ENCODE data around the gene AMFR.

The AMFR gene

GRCh38 chr16:56424404-56424764 lies 961 bp downstream of the AMFR start:
- in situ Hi-C loops (cut with MboI; ENCODE audit: low sequenced_read_pairs), result no loop called here

DNA sequence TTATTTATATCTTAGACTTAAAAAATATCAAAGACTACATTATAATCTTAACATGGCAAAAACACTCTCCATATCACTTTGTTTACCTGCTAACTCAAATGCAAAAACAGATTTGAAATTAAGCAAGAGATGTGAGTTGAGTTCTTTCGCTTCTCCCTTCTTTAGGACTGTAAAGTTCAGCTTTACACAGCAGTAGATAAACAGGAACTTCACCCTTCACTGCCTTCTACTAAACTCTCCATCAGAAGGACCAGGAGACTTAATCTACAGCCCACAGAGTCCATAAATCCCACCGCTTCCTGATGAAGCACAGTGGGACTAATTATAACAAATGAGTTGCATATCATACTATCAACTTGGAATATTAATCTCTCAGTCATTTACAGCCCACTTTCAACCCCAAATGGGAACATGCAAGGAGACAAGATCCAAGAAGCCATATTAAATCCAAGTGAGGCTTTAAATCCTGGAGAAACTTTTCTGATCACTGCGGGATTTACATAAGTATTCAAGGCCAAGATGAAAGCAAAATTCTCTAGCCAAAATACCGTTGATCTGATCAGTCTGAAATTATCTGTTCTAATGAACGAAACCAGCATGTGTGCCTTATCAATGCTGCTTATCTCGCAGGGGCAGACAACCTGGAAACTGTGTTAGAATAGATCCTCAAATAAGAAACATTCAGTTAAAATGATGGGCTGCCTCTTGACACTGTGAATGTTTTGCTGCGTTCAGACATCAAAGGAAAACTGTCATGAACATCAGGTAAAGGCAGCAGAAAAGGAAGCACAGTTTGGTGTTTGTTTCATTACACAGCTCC lies 1.6 kb downstream of the AMFR start:
- in situ Hi-C loops (cut with MboI; ENCODE audit: low sequenced_read_pairs), result no loop called here

GRCh38 chr16:56422896-56423441 lies 2.4 kb downstream of the AMFR start:
- in situ Hi-C loops (cut with MboI; ENCODE audit: low sequenced_read_pairs), result no loop called here

- in situ Hi-C loops (cut with MboI; ENCODE audit: low sequenced_read_pairs), result no loop called here
Observed at GRCh38 chr16:56421976-56422669, 3.2 kb downstream of the AMFR start.

DNA sequence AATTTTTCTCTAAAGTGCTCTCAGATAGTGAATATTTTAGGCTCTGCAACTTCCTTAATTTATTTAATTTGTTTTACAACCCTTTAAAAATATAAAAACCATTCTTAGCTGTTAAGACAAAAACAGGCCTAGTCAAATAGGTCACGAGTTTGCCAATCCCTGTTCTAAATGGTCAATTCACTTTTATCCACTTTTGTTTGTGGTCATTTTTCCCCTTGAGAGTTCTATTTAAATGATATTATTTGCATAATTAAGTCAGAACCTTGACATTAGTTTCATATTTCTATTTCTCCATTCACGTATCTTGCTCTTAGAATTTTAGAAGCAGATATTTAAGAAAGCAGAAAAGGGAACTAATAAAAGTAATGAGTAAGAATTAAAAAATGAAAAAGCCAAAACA lies 4.0 kb downstream of the AMFR start:
- in situ Hi-C loops (cut with MboI; ENCODE audit: low sequenced_read_pairs), result no loop called here

- in situ Hi-C loops (cut with MboI; ENCODE audit: low sequenced_read_pairs), result no loop called here
Observed at GRCh38 chr16:56420613-56421012, 4.7 kb downstream of the AMFR start.

- in situ Hi-C loops (cut with MboI; ENCODE audit: low sequenced_read_pairs), result no loop called here
Observed at GRCh38 chr16:56419740-56420548, 5.4 kb downstream of the AMFR start.

GRCh38 chr16:56417138-56417537 lies 8.2 kb downstream of the AMFR start:
- in situ Hi-C loops (cut with MboI; ENCODE audit: low sequenced_read_pairs), result no loop called here

- in situ Hi-C loops (cut with MboI; ENCODE audit: low sequenced_read_pairs), result no loop called here
Observed at GRCh38 chr16:56415875-56416274, 9.5 kb downstream of the AMFR start.

- in situ Hi-C loops (cut with MboI; ENCODE audit: low sequenced_read_pairs), result no loop called here
Observed at GRCh38 chr16:56414366-56414765, 11.0 kb downstream of the AMFR start.

DNA sequence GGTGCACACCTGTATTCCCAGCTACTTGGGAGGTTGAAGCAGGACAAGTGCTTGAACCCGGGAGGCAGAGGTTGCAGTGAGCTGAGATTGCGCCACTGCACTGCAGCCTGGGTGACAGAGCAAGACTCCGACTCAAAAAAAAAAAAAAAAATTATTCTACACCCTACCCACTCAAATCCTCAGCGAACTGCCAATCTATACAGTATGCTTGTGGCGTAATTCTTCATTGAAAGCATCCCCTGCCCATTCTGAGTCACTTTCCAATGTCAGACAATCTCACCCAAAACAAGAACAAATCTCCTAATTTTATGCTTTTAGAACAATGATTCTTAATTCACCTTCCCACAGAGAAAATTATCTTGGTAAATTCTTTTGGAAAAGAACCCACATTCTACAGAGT lies 12.0 kb downstream of the AMFR start:
- in situ Hi-C loops (cut with MboI; ENCODE audit: low sequenced_read_pairs), result no loop called here

DNA sequence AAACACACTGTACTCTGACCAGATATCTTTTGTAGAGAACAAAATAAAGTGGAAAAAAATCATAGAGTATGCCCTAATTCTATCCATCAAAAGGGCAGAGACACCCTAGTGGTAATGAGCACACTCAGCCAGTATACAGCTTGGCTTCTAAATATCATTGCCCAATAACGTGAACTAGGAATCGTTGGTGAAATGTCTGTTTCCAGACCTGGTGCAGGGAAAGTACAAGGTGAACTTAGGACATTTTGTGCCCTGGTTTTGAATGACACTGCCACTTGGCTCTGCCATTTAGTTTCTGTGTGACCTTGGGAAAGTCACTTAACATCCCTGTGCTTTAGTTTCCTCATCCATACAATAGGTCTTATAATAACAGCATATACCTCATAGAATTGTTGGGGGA lies 13.7 kb downstream of the AMFR start:
- in situ Hi-C loops (cut with MboI; ENCODE audit: low sequenced_read_pairs), result no loop called here

DNA sequence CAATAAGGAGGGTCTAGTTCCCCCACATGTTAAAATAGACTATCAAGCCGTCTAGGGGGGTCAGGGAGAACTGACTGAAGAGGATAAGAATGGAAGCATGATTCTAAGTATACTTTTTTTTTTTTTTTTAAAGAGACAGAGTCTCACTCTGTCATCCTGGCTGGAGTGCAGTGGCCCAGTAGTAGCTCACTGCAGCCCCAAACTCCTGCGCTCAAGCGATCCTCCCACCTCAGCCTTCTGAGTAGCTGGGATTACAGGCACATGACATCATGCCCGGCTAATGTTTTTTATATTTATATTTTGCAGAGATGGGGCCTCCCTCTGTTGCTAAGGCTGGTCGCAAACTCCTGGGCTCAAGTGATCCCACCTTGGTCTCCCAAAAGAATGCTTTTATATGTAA lies 14.2 kb downstream of the AMFR start:
- in situ Hi-C loops (cut with MboI; ENCODE audit: low sequenced_read_pairs), result no loop called here

DNA sequence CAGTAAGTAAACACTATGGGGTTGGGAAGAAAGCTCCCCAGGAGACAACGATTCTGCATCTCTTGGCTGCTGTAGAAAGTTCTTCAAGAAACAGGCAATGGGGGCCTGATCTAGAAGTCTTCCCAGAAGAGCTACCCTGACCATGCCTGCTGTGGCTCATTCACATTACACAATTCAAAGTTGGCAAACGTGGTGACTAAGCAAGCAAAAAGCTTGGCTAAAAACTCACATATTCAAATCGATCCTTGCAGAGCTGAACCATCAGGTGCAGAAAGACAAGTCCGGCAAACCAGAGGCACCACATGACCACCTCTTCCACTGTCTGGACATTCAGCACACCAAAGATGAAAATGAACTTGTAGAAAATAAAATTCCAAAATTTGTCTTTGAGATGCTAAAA lies 16.1 kb downstream of the AMFR start:
- in situ Hi-C loops (cut with MboI; ENCODE audit: low sequenced_read_pairs), result no loop called here

DNA sequence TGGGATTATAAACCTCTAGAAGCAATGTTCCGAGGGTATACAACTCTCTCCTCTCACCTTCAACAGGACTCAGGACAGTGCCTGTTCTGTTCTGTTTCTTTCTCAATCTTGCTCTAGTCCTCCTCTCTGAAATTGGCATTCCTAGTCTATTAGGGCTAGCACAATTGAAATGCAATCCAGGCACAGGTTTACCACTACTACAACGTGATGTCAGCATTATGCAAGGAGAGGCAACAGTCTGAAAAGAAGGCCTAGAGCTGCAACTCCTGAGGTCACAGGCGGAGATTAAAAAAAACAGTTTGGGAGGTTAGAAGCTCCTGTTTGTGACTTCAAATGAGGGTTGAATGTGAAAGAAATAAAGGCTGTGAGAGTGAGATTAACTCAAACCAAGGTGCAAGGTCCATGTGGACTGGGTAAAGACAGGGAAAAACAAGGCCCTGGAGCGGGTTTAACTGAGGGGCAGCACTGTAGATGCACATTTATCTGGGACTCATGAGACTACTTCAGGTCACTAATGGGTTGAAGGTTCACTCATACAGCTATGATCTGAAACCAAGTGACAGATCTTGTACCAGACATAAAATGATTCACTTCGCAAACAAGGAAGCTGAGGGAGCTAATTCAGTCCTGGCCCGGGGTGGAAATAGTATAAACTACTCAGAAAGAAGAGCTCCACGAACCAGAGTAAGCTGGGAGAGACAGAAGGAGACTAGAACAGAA lies 16.8 kb downstream of the AMFR start:
- in situ Hi-C loops (cut with MboI; ENCODE audit: low sequenced_read_pairs), result no loop called here

DNA sequence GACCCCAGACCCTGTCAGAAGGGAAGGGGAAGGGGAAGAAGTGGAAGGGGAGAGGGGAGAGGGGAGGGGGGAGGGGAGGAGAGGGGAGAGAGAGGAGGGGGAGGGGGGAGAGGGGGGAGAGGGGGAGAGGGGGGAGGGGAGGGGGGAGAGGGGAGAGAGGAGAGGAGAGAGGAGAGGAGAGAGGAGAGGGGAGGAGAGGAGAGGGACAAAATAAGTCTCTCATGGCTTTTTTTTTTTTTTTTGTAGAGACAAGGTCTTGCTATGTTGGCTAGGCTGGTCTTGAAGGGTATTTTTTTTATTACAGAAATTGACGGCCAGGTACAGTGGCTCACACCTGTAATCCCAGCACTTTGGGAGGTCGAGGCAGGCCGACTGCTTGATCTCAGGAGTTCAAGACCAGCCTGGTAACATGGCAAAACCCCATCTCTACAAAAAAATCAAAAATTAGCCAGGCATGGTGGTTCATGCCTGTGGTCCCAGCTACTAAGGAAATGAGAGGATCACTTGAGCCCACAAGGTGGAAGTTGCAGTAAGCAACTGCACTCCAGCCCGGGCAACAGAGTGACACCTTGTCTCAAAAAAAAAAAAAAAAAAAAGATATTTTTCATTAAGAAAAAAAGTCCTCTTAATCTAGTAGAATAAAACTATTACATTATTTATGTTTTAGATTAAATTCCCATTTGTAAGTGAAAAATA lies 19.2 kb downstream of the AMFR start:
- in situ Hi-C loops (cut with MboI; ENCODE audit: low sequenced_read_pairs), result no loop called here

DNA sequence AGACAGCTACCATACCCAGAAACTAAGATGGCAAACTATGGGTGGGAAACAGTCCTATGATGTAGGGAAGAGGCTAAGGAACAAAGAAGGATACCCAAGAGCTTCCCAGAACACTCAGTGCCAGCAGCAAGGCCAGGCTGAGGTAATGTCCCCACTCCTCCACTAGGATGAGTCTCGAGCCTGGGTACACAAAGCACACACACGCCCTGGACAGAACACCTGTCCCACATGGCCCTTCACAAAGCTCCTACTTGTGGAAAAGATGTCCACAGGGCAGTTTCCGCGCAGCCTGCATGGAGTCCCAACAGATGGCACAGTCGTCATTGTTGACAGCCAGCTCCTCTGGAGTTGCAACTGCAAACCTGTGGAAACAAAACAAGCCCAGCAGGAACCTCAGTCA lies 23.9 kb downstream of the AMFR start:
- in situ Hi-C loops (cut with MboI; ENCODE audit: low sequenced_read_pairs), result no loop called here

- in situ Hi-C loops (cut with MboI; ENCODE audit: low sequenced_read_pairs), result no loop called here
Observed at GRCh38 chr16:56400458-56400857, 24.9 kb downstream of the AMFR start.

GRCh38 chr16:56399486-56399885 lies 25.9 kb downstream of the AMFR start:
- in situ Hi-C loops (cut with MboI; ENCODE audit: low sequenced_read_pairs), result no loop called here

- in situ Hi-C loops (cut with MboI; ENCODE audit: low sequenced_read_pairs), result no loop called here
Observed at GRCh38 chr16:56399047-56399446, 26.3 kb downstream of the AMFR start.
